GM12878 (cell line): ENCODE measurements around the gene ATN1. TPM values are rescaled to one million over a fixed set of nuclear protein-coding genes. Genes with fewer than 3 reads are reported as not detected.

Experiments
- CHD2 ChIP-seq: IDR thresholded peaks from 2 replicates; pipeline ENCODE4 v1.6.1; 2011; ENCODE audit warnings: low read depth, low read length, improper control_type of control experiment, borderline replicate concordance
- EZH2 ChIP-seq: IDR thresholded peaks from 2 replicates; pipeline ENCODE4 v1.6.1; 2012; ENCODE audit warnings: low read depth, mild to moderate bottlenecking, control low read depth, inconsistent platforms, low read length, borderline replicate concordance; ENCODE audit not compliant: control insufficient read depth
- IKZF1 ChIP-seq: fragments of 450-650 bp; conservative IDR thresholded peaks from 2 replicates; pipeline ENCODE4 v1.6.1; 2017; ENCODE audit warnings: antibody characterized with exemption, mild to moderate bottlenecking
- IRF4 ChIP-seq: IDR thresholded peaks from 2 replicates; pipeline ENCODE4 v1.6.1; 2011; ENCODE audit warnings: low read depth, low read length
- IRF5 ChIP-seq: fragments of 450-650 bp; IDR thresholded peaks from 2 replicates; pipeline ENCODE4 v1.6.1; 2017; ENCODE audit warnings: borderline replicate concordance
- MLLT1 ChIP-seq: fragments of 450-650 bp; IDR thresholded peaks from 2 replicates; pipeline ENCODE4 v1.6.1; 2016; ENCODE audit warnings: mild to moderate bottlenecking
- MTA2 ChIP-seq: fragments of 450-650 bp; IDR thresholded peaks from 2 replicates; pipeline ENCODE4 v1.6.1; 2016; ENCODE audit warnings: low read depth, mild to moderate bottlenecking, moderate library complexity
- NFYB ChIP-seq: IDR thresholded peaks from 2 replicates; pipeline ENCODE4 v1.6.1; 2011; ENCODE audit warnings: low read depth, mild to moderate bottlenecking, low read length, improper control_type of control experiment, moderate library complexity; ENCODE audit not compliant: insufficient read depth
- PBX3 ChIP-seq: IDR thresholded peaks from 2 replicates; pipeline ENCODE4 v1.6.1; 2011; ENCODE audit warnings: mild to moderate bottlenecking, low read depth, low read length, moderate library complexity; ENCODE audit not compliant: insufficient replicate concordance
- RELA ChIP-seq: fragments of 450-650 bp; IDR thresholded peaks from 2 replicates; pipeline ENCODE4 v1.8.0; 2014; ENCODE audit warnings: borderline replicate concordance; ENCODE audit not compliant: partially characterized antibody
- STAT1 ChIP-seq: fragments of 450-650 bp; conservative IDR thresholded peaks from 2 replicates; pipeline ENCODE4 v1.6.1; 2014; ENCODE audit warnings: antibody characterized with exemption, mild to moderate bottlenecking
- TCF12 ChIP-seq: IDR thresholded peaks from 2 replicates; pipeline ENCODE4 v1.6.1; 2011; ENCODE audit warnings: low read depth, mild to moderate bottlenecking, low read length
- ZBTB4 ChIP-seq: fragments of 450-650 bp; formaldehyde crosslinking; IDR thresholded peaks from 2 replicates; pipeline ENCODE4 v1.4.0; 2022; ENCODE audit warnings: mild to moderate bottlenecking, moderate library complexity
- polyA plus RNA-seq, 11 experiments: library from polyadenylated mRNA; depleted of rRNA in 4 of 11; unstranded in 6 of 11; stranded (reverse) in 5 of 11; fragments of >200 nt; fragmentation: Nextera tagmentation in 4 of 11; fragmentation: Illumina TruSeq in 1 of 11; extraction: Ambion mirVana in 4 of 11; extraction: Trizol in 1 of 11; gene quantifications; 1 replicate in 1 of 11; 2 replicates in 10 of 11; pipeline versions ENCODE4 v1.2.1 to v1.2.3, GENCODE V29; 2011 to 2016; ENCODE audit warnings: inconsistent platforms in 2 of 11, missing spikeins in 2 of 11, low read depth in 1 of 11
- total RNA-seq, 4 experiments: library from RNA; depleted of rRNA in 3 of 4; stranded (reverse); fragments of >200 nt in 3 of 4; fragmentation: Illumina TruSeq in 1 of 4; extraction: Trizol in 1 of 4; gene quantifications; 2 replicates each; pipeline versions ENCODE4 v1.2.1 to v1.2.3, GENCODE V29; 2013 to 2021
- TF ChIP-seq, protein P1 (sequence below): fragments of 450-650 bp; IDR thresholded peaks from 2 replicates; pipeline ENCODE4 v1.6.1; 2018; ENCODE audit warnings: mild to moderate bottlenecking, low read depth, moderate library complexity; ENCODE audit not compliant: partially characterized antibody
- TF ChIP-seq, protein P2 (sequence below): fragments of 450-650 bp; IDR thresholded peaks from 2 replicates; pipeline ENCODE4 v1.6.1; 2016; ENCODE audit warnings: mild to moderate bottlenecking

ATN1 gene
- total and polyA plus RNA-seq, 10 of the 15 experiments (the other 5 are each of a cell fraction or from before 2014, with no cell fraction given) = 0.08 to 44.5 (median 5.0) TPM

- peak; percentile 59 for TF ChIP-seq PBX3
- TF ChIP-seq MTA2 = peak; percentile 44
- TF ChIP-seq, protein P1, sequence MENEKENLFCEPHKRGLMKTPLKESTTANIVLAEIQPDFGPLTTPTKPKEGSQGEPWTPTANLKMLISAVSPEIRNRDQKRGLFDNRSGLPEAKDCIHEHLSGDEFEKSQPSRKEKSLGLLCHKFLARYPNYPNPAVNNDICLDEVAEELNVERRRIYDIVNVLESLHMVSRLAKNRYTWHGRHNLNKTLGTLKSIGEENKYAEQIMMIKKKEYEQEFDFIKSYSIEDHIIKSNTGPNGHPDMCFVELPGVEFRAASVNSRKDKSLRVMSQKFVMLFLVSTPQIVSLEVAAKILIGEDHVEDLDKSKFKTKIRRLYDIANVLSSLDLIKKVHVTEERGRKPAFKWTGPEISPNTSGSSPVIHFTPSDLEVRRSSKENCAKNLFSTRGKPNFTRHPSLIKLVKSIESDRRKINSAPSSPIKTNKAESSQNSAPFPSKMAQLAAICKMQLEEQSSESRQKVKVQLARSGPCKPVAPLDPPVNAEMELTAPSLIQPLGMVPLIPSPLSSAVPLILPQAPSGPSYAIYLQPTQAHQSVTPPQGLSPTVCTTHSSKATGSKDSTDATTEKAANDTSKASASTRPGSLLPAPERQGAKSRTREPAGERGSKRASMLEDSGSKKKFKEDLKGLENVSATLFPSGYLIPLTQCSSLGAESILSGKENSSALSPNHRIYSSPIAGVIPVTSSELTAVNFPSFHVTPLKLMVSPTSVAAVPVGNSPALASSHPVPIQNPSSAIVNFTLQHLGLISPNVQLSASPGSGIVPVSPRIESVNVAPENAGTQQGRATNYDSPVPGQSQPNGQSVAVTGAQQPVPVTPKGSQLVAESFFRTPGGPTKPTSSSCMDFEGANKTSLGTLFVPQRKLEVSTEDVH = no peak
- TF ChIP-seq TCF12 = peak; percentile 51; the same call in 1 of the 2 replicates
- no peak for TF ChIP-seq CHD2
- no peak for TF ChIP-seq IRF5
- no peak for TF ChIP-seq STAT1
- TF ChIP-seq ZBTB4 (CRISPR knock-in tag) = no peak
- TF ChIP-seq, protein P2, sequence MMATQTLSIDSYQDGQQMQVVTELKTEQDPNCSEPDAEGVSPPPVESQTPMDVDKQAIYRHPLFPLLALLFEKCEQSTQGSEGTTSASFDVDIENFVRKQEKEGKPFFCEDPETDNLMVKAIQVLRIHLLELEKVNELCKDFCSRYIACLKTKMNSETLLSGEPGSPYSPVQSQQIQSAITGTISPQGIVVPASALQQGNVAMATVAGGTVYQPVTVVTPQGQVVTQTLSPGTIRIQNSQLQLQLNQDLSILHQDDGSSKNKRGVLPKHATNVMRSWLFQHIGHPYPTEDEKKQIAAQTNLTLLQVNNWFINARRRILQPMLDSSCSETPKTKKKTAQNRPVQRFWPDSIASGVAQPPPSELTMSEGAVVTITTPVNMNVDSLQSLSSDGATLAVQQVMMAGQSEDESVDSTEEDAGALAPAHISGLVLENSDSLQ = peak; percentile 87
- TF ChIP-seq NFYB = 0 out of 2 replicates have a peak, but pooled peaks have one; percentile 2
- TF ChIP-seq IKZF1 = peak; percentile 76
- no peak for TF ChIP-seq RELA
- TF ChIP-seq IRF4 = 0 out of 2 replicates have a peak, but pooled peaks have one; percentile 24
- TF ChIP-seq EZH2 = no peak
- TF ChIP-seq MLLT1 = peak; percentile 86
Measured at GRCh38 chr12:6950811-6951540, 23.2 kb downstream of the ATN1 start, which contains the start of gene PTPN6 (continued).
